Ishikawa (cell line): ENCODE data around the gene PRR5L.

Experiments used
- CEBPB ChIP-seq: IDR thresholded peaks from 2 replicates; pipeline ENCODE4 v1.6.1; 2012
- CREB1 ChIP-seq: IDR thresholded peaks from 2 replicates; pipeline ENCODE4 v1.6.1; 2012; ENCODE audit warnings: low read depth
- EGR1 ChIP-seq: IDR thresholded peaks from 2 replicates; pipeline ENCODE4 v1.6.1; 2012
- EP300 ChIP-seq: IDR thresholded peaks from 2 replicates; pipeline ENCODE4 v1.6.1; 2012; ENCODE audit warnings: borderline replicate concordance
- FOXM1 ChIP-seq: IDR thresholded peaks from 2 replicates; pipeline ENCODE4 v1.6.1; 2012; ENCODE audit warnings: low read depth, borderline replicate concordance
- NFIC ChIP-seq: IDR thresholded peaks from 2 replicates; pipeline ENCODE4 v1.6.1; 2012
- RAD21 ChIP-seq: IDR thresholded peaks from 2 replicates; pipeline ENCODE4 v1.6.1; 2012; ENCODE audit warnings: low read depth
- REST ChIP-seq: IDR thresholded peaks from 2 replicates; pipeline ENCODE4 v1.6.1; 2012; ENCODE audit warnings: low read depth, mild to moderate bottlenecking
- TAF1 ChIP-seq: IDR thresholded peaks from 2 replicates; pipeline ENCODE4 v1.6.1; 2012; ENCODE audit warnings: low read depth, mild to moderate bottlenecking
- TCF12 ChIP-seq: IDR thresholded peaks from 2 replicates; pipeline ENCODE4 v1.6.1; 2012; ENCODE audit warnings: low read depth
- TEAD4 ChIP-seq: IDR thresholded peaks from 2 replicates; pipeline ENCODE4 v1.6.1; 2012
- YY1 ChIP-seq: IDR thresholded peaks from 2 replicates; pipeline ENCODE4 v1.6.1; 2012; ENCODE audit warnings: low read depth
- ZBTB7A ChIP-seq: IDR thresholded peaks from 2 replicates; pipeline ENCODE4 v1.6.1; 2012; ENCODE audit warnings: low read depth
- TF ChIP-seq, protein P1 (sequence below): IDR thresholded peaks from 2 replicates; pipeline ENCODE4 v1.6.1; 2012
- TF ChIP-seq, protein P2 (sequence below): IDR thresholded peaks from 2 replicates; pipeline ENCODE4 v1.6.1; 2012

Gene PRR5L

GRCh38 chr11:36490026-36490806, 194.1 kb downstream of the PRR5L start:
- no peak for TF ChIP-seq EGR1
- no peak for TF ChIP-seq NFIC
- TF ChIP-seq, protein P1, sequence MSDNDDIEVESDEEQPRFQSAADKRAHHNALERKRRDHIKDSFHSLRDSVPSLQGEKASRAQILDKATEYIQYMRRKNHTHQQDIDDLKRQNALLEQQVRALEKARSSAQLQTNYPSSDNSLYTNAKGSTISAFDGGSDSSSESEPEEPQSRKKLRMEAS, result no peak
- no peak for TF ChIP-seq CEBPB
- no peak for TF ChIP-seq YY1
- no peak for TF ChIP-seq RAD21
- no peak for TF ChIP-seq FOXM1
- TF ChIP-seq REST, result no peak
- no peak for TF ChIP-seq ZBTB7A
- TF ChIP-seq TEAD4, result no peak
- no peak for TF ChIP-seq EP300
- no peak for TF ChIP-seq CREB1

- TF ChIP-seq RAD21 (peak; percentile 78), TAF1 (no peak), YY1 (no peak)
Observed at GRCh38 chr11:36492724-36493304, 196.7 kb downstream of the PRR5L start.

DNA sequence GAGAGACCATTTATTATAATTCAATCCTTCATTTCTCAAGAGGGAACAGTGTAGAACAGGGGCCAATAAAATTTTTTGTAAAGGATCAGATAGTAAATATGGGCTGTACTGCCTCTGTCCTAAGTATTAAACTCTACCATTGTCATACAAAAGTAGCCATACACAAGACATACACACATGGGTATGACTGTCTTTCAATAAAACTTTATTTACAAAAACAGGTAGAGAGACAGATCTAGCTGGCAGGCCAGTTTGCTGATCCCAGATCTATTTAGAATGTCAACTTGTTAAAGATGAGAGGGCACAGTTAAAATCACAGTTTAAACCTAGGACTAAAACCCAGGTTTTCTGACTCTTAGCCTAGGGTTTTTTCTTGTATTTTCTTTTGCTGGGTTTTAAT, 197.2 kb downstream of the PRR5L start:
- TF ChIP-seq, protein P2, sequence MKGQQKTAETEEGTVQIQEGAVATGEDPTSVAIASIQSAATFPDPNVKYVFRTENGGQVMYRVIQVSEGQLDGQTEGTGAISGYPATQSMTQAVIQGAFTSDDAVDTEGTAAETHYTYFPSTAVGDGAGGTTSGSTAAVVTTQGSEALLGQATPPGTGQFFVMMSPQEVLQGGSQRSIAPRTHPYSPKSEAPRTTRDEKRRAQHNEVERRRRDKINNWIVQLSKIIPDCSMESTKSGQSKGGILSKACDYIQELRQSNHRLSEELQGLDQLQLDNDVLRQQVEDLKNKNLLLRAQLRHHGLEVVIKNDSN, result no peak
- no peak for TF ChIP-seq TCF12
- no peak for TF ChIP-seq REST
- no peak for TF ChIP-seq RAD21
- no peak for TF ChIP-seq NFIC
- TF ChIP-seq ZBTB7A, result no peak
- no peak for TF ChIP-seq EP300

DNA sequence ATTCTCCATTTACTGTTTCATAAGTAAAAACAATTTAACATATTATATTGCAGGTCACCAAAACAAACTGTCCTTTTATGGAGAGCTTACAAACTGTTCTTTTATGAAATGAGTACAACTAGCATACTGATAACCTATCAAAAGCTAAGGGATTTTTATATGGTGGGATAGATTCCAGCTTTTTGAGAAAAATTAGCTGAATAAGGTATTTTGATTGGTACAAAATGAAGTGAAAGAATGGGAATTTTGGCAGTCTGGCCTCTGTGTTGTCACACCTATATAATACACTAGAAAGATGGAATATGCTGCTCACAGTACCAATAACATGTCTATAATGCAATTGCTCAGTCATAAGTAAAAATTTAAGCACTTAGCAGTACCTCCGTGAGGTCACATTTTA, 202.6 kb downstream of the PRR5L start:
- TF ChIP-seq, protein P2, result no peak
- no peak for TF ChIP-seq CEBPB

GRCh38 chr11:36499315-36499714, 203.2 kb downstream of the PRR5L start:
- TF ChIP-seq TAF1, result no peak

- TF ChIP-seq YY1, result no peak
- TF ChIP-seq FOXM1, result no peak
- TF ChIP-seq ZBTB7A, result no peak
- TF ChIP-seq EGR1, result no peak
- TF ChIP-seq CEBPB, result no peak
- TF ChIP-seq, protein P1, result no peak
- TF ChIP-seq RAD21, result no peak
- no peak for TF ChIP-seq TCF12
Observed at GRCh38 chr11:36500315-36500721, 204.2 kb downstream of the PRR5L start.

DNA sequence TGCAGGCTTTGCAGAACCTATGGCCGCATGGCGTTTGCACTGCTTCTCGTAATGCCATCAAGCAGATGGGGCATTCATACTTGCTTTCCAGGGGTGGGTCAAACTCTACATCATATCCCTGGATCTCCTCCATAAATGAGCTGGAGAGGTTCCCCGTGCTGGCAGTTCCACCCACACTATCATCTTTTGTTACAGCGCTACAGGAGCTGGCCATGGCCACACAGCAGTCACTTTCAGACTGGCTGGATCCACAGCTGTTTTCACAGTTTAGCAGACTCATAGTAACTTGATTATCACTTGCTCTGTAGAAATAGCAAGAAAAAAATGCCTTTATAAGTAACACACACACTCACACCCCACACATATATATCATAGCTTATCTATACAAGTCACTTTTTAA, 205.1 kb downstream of the PRR5L start:
- no peak for TF ChIP-seq NFIC
